Stimulated activated CD4-positive, alpha-beta T cell treated with anti-CD3 and anti-CD28 coated beads, Interleukin-4, amount 100 ng/mL, for 48 hours (primary cell): Measurements from ENCODE around the gene ZMIZ1.

Experiments
- DNase-seq, 2 donors: peaks; one replicate each; pipeline ENCODE4 v3.0.0-alpha.2; 2020; ENCODE audit warnings: low read depth in 2 of 2

Gene ZMIZ1

GRCh38 chr10:79354141-79354540 is 285.4 kb downstream of the ZMIZ1 start:
- DNase-seq, result no peak

DNA sequence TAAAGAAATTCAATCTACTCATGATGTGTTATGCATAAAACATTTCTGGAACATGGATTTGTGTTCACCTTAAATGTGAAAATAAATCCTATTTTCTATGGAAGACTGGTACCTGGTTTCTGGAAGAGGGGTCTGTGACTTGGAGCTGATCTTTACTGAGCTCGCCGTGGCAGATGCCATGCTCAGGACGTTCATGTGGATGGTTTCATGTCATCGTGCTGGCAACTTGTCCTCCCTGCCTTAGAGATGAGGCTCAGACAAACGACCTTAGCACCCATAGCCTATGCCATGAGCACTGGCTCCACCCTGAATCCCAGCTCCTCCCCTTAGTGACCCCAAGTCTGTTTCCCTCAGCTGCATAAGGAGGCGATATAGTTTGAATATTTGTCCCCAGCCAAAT is 285.8 kb downstream of the ZMIZ1 start:
- no peak for DNase-seq

DNA sequence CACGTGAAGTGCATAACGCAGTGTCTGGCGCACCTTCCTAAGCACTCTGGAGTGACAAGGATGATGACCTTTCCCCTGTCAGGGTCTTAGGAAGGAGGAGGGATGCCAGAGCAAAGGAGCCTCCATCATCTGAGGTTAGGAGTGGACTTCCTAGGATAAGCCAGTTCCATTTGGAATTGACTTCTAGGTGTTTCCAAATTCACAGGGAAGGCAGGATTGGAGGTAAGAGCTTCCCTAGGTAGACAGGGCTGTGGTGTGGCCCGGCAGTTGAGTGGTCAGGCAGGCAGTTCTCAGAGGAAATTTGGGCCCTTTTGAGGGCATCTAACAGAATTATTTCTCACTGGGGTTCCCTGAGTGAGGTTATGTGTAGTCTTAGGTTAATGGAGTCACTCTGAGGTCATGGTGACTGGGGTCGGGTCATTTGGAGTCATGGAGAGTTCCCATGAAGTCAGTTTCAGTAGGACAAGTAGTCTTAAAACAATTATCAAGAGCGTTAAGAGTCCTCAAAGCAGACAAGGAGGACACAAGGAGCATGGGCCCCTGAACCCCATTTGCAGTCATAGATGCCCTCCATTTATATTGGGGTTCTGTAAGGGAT is 286.8 kb downstream of the ZMIZ1 start:
- no peak for DNase-seq

DNA sequence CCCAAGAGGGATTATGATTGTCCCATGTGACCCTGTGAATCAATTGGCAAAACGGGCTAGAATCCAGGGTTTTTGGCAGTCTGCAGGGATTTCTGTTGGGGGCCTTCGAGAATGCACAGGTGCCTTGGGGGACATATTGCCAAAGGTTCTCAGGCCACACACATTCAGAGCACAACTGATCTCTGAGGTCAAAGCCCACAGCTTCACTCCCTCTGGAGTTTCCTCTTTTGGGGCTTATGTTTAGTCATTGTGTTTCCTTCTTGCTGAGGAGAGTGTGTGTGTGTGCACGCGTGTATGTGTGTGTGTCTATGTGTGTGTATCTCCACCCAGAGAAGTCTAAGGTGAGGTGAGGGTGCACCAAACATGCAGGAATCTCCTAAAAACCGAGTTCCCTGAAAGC is 287.3 kb downstream of the ZMIZ1 start:
- no peak for DNase-seq

- no peak for DNase-seq
Observed at GRCh38 chr10:79357180-79357579, 288.4 kb downstream of the ZMIZ1 start.

GRCh38 chr10:79358811-79359210 is 290.0 kb downstream of the ZMIZ1 start:
- no peak for DNase-seq

GRCh38 chr10:79359816-79360498 is 291.2 kb downstream of the ZMIZ1 start:
- DNase-seq, result no peak

DNA sequence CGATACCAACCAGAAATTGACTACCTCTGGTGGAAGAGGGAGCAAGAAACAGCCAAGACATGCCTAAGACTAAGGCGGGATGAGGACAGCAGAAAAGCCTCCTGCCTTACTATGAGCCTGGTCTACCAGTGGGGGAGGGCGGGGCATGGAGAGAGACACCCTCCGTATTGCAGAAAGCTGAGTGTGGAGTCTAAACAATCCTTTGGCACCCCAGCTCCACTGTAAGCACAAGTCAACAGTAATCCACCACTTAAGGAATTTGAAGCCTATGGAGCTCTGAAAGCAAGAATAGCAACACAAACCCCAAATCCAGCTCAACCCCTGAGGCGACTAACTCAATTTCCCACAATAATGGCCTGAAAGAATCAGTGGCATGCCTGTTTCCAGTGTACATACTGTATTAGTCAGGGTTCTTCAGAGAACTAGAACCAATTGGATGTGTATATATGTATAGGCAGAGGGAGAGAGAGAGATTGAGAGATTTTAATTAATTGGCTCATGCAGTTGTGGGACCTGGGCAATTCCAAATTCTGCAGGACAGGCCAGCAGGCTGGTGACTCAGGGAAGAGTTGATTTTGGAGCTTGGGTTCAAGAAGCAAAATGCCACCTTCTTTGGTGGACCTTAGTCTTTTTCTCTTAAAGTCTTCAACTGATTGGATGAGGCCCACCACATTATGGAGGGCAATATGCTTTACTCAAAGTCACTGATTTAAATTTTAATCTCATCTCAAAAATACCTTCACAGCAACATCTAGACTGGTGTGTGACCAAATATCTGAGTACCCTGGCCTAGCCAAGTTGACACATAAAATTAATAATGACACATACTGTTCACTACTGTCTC is 292.0 kb downstream of the ZMIZ1 start:
- no peak for DNase-seq

GRCh38 chr10:79361726-79362397 is 293.1 kb downstream of the ZMIZ1 start:
- no peak for DNase-seq
